Osteocyte (in vitro differentiated cells): ENCODE results near the gene CSRP1. TPM values are rescaled to one million over a fixed set of nuclear protein-coding genes. Genes with fewer than 3 reads are reported as not detected.
A peak's percentile ranks its signal among the peaks of the same experiment; 100 is the strongest.

ENCODE experiments used
- DNase-seq: peaks from one replicate; pipeline ENCODE4 v3.0.0; 2021; ENCODE audit warnings: mixed read lengths; ENCODE audit not compliant: unreplicated experiment; ENCODE audit errors: extremely low spot score
- H3K27ac Mint-ChIP-seq: one replicate; pipeline ENCODE4 v1.8.0; 2021; ENCODE audit warnings: mild to moderate bottlenecking, mixed read lengths; ENCODE audit not compliant: unreplicated experiment
- H3K27me3 Mint-ChIP-seq: one replicate; pipeline ENCODE4 v1.8.0; 2021; ENCODE audit warnings: mixed read lengths; ENCODE audit not compliant: unreplicated experiment
- H3K36me3 Mint-ChIP-seq: one replicate; pipeline ENCODE4 v1.8.0; 2021; ENCODE audit warnings: mixed read lengths; ENCODE audit not compliant: unreplicated experiment
- H3K4me1 Mint-ChIP-seq: one replicate; pipeline ENCODE4 v1.8.0; 2021; ENCODE audit warnings: mixed read lengths; ENCODE audit not compliant: unreplicated experiment
- H3K4me3 Mint-ChIP-seq: one replicate; pipeline ENCODE4 v1.8.0; 2021; ENCODE audit warnings: mild to moderate bottlenecking, moderate library complexity, mixed read lengths; ENCODE audit not compliant: unreplicated experiment
- H3K9me3 Mint-ChIP-seq: one replicate; pipeline ENCODE4 v1.8.0; 2021; ENCODE audit warnings: mixed read lengths; ENCODE audit not compliant: unreplicated experiment
- CTCF ChIP-seq: fragments of 200-600 bp; sonication (generic); IDR thresholded peaks from 2 replicates; pipeline ENCODE4 v1.5.0; 2021; ENCODE audit warnings: antibody characterized with exemption, mild to moderate bottlenecking, moderate library complexity
- total RNA-seq: library from RNA; stranded (reverse); gene quantifications from 2 replicates; pipeline ENCODE4 v1.2.1, GENCODE V29; 2021

The CSRP1 gene
- total RNA-seq, 1 donor from 2014 or later: 0.56 TPM

GRCh38 chr1:201511941-201512539 lies 5.1 kb upstream of the CSRP1 start:
- Mint-ChIP-seq H3K4me3 (no peak overlapping the region), H3K27ac (peak overlapping the region; percentile 75), H3K27me3 (no peaks in the 10 kb centered on the region), H3K36me3 (no peaks in the 10 kb centered on the region), H3K4me1 (peaks cover 22% of the 10 kb centered on the region), H3K9me3 (no peaks in the 10 kb centered on the region)
- no peak for DNase-seq
- no peak for TF ChIP-seq CTCF

GRCh38 chr1:201511396-201511940 lies 4.5 kb upstream of the CSRP1 start:
- no peak for DNase-seq
- Mint-ChIP-seq H3K9me3 (no peaks in the 10 kb centered on the region), H3K36me3 (no peaks in the 10 kb centered on the region), H3K27me3 (no peaks in the 10 kb centered on the region), H3K4me3 (no peak overlapping the region), H3K4me1 (peaks cover 22% of the 10 kb centered on the region), H3K27ac (peak overlapping the region; percentile 75)
- no peak for TF ChIP-seq CTCF

- Mint-ChIP-seq H3K4me1 (peaks cover 24% of the 10 kb centered on the region), H3K36me3 (no peaks in the 10 kb centered on the region), H3K27me3 (no peaks in the 10 kb centered on the region), H3K4me3 (no peak overlapping the region), H3K9me3 (no peaks in the 10 kb centered on the region), H3K27ac (no peak overlapping the region)
- TF ChIP-seq CTCF: no peak
- no peak for DNase-seq
These were observed 3.8 kb upstream of the CSRP1 start for GRCh38 chr1:201510734-201511133.

- Mint-ChIP-seq H3K27me3 (no peaks in the 10 kb centered on the region), H3K27ac (no peak overlapping the region), H3K4me3 (no peak overlapping the region), H3K9me3 (no peaks in the 10 kb centered on the region), H3K4me1 (peaks cover 32% of the 10 kb centered on the region), H3K36me3 (no peaks in the 10 kb centered on the region)
- no peak for TF ChIP-seq CTCF
- DNase-seq: no peak
These were observed 2.9 kb upstream of the CSRP1 start for GRCh38 chr1:201509601-201510374.

- TF ChIP-seq CTCF: no peak
- H3K9me3 Mint-ChIP-seq: no peaks in the 10 kb centered on the region
- no peaks in the 10 kb centered on the region for H3K27me3 Mint-ChIP-seq
- no peak for DNase-seq
- H3K36me3 Mint-ChIP-seq: no peaks in the 10 kb centered on the region
- H3K27ac Mint-ChIP-seq: no peak overlapping the region
- peaks cover 39% of the 10 kb centered on the region for H3K4me1 Mint-ChIP-seq
- no peak overlapping the region for H3K4me3 Mint-ChIP-seq
These were observed 1.9 kb upstream of the CSRP1 start for GRCh38 chr1:201508809-201509208.
